HG02943 (cell line): ENCODE measurements around the gene AGAP1.

Experiments
- ATAC-seq: cut with Tn5 transposase; IDR thresholded peaks from one replicate; pipeline ENCODE4 v1.9.1; 2021; ENCODE audit warnings: mild to moderate bottlenecking, low read depth, moderate library complexity; ENCODE audit not compliant: unreplicated experiment

AGAP1 gene

GRCh38 chr2:235697041-235697440 is 203.2 kb downstream of the AGAP1 start:
- no peak for ATAC-seq

DNA sequence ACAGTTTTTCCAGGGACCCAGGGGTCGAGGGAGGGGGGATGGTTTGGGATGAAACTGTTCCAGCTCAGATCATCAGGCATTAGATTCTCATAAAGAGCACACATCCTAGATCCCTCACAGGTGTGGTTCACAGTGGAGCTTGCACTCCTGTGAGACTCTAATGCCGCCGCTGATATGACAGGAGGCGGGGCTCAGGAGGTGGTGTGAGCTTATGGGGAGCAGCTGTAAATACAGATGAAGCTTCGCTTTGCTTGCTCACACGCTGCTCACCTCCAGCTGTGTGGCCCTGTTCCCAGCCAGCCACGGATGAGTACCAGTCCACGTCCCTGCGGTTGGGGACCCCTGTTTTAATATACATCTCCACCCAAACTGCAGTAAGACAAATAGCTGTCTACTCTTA is 204.2 kb downstream of the AGAP1 start:
- no peak for ATAC-seq

- no peak for ATAC-seq
Measured at GRCh38 chr2:235698491-235698890, 204.6 kb downstream of the AGAP1 start.

DNA sequence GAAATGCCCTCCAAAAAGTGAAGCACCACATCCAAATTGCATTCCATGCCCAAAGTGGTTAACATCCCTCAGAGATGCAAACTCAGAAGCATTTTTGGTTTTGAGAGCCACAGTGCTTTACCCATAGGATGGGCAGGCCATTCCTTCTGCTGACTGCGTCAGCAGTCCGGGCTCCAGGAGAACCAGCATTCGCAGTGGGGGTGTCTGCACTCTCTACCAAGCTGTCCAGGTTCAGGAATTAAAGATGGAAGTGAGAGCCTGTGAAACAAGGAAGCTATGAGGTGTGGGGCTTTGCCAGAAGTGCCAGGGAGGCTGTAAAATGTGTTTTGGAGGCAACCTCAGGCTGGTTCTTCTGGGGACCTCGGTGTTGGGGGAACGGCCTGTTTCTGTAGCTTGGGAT is 205.7 kb downstream of the AGAP1 start:
- no peak for ATAC-seq

DNA sequence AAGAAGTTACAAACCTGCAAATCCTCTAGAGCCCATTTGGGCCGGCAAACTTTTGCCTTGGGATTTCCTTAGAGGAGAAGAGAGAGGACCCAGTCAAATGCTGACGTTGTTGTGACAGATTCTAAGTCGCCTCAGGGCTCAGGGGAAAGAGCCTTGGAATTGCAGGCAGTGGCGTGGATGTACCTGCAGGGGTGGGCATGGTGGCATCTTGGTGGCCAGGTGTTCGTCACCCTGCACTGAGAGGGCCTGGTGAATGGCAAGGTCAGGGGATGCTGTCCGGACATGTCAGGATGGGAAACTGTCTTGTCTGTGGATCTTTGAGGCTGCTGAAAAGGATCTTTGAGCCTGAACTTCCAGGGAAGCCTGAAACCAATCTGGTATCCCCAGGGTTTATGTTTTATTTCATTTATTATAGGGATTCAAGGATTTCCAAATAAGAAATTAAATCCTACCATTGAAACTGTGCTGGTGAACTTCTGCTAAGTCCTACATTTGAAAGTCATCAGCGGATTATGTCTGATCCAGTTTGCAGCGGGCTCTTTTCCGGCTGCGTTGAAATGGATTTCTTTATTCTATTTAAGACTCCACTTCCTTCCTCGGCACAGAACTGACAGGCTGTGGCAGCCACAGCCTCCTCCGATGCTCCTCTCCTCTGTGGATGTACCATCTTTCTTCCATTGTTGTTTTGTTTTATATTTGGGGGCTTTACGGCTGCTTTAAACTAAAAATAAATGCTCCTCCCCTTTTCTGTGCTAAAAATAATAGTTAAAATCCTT is 207.6 kb downstream of the AGAP1 start:
- ATAC-seq, result no peak

DNA sequence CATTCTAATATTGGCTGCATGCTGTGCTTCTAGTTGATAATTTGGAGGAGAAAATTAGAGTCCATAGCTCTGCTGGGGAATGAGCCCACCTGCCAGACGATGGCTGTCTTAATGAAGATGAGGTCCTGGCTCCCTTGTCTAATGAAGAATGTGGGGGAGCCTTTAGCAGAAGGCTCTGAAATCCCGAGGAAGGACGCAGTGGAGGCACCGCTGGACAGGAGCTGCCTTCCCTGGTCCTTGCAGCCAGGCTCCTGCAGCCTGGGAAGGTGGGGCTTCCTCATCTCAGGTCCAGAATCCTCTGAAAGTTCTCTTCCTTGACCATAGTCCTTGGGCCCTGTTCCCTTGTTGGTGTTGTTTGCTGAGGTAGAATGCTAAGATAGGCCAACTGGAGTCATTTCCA is 208.3 kb downstream of the AGAP1 start:
- no peak for ATAC-seq

- no peak for ATAC-seq
Measured at GRCh38 chr2:235703711-235704295, 210.0 kb downstream of the AGAP1 start.

DNA sequence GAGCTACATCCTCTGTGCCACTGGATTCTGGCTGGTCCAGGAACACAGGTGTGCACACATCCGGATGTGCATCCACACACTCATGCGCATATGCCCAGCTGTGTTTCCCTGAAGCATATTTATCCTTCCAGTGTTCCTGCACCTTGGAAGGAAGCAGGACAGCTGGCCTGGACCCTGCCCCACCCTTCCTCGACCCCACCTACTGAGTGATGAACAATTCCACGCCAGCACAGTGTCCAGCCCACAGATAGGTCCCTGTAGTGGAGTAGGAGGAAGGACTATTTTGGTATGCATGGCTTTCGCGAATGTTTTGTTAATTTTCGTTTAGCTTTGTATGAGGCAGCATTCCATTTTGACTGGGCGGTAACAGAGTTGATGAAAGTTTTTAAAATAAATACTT is 211.5 kb downstream of the AGAP1 start:
- ATAC-seq, result no peak

GRCh38 chr2:235706506-235706905 is 212.7 kb downstream of the AGAP1 start:
- no peak for ATAC-seq

DNA sequence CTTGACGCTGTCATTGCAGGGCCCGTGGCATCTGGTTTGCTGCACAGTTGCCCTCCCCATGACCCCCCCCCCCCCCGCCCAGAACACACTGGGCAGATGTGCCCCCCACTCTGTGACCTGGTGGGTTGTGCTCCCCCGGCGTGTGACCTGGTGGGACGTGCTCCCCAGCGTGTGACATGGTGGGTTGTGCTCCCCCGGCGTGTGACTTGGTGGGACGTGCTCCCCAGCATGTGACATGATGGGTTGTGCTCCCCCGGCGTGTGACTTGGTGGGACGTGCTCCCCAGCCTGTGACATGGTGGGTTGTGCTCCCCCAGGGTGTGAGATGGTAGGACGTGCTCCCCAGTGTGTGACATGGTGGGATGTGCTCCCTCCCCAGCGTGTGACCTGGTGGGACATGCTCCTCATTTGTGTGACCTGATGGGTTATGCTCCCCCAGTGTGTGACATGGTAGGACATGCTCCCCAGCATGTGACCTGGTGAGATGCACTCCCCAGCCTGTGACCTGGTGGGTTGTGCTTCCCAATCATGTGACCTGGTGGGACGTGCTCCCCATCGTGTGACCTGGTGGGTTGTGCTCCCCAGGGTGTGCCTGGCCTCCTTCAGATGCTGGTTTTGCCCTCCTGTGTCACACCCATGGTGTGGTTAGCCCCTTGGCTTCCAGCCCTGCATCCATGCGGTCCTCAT is 213.7 kb downstream of the AGAP1 start:
- ATAC-seq, result no peak

DNA sequence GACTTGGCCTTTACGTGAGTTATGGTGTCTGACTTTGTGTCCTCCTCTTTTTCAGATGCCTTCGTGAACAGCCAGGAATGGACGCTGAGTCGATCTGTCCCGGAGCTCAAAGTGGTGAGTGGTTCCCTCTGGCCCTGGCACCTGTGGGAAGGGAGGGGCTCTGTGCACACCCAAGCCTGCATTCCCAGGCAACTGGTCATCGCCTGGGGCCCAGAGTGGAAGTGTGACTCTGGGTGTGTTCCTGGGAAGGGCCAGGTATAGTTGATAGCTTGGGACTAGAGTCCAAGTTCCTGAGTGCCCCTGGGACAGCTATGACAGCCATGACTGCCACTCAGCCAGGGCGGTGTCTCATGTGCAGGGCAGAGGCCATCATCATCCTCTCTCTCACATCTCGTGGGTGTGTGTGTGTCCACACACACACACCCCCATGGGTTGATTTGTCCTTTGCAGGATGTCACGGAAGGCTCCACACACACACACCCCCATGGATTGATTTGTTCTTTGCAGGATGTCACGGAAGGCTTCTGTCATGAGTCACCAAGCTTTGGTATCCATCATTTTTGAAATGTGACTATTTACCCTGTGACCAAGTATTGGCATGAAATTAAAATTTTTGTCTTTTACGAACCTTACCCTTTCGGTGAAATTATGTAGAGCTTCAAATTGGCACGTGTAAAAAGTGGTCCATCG is 215.4 kb downstream of the AGAP1 start:
- no peak for ATAC-seq

DNA sequence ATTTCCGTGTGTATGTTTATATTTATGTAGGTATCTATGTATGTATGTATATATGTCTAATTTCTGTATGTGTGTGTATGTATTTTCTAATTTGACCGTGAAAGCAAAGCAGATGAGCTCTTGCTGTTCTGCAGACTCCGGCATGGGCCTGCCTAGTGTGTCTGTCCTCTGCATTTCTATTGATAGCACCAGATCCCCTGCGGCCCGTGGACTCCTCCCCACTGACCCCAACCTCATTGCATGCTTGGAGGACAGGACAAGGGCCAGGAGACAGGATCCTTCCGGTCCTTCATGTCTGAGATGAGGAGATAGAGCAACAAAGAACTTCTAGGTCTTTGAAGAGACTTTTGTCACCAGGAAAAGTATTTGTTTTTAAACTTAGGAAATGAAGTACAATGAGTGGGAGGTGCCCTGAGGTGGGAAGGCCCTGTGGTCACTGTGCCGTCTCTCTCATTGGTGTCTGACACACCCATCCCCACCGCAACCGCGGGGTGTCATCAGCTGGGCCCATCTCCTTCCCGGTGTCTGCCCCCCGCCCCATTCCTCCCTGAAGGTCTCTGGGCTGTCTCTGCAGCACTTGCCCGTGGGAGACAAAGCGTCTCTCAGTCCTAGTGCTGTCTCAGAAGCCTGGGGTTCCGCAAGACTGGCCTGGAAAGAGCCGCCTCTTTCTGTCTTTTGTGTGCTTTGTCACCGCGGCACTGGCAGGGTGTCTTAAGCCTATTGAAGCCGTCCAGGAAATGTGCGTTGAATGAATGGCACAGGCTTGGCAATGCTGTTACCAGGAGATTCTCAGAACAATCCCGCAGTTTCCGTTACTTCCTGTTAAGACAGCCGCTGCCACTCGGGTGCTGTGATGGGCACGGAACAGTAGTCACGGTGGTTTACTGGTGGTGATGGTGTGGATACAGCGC is 216.4 kb downstream of the AGAP1 start:
- ATAC-seq, result no peak

- ATAC-seq, result no peak
Measured at GRCh38 chr2:235710933-235711332, 217.1 kb downstream of the AGAP1 start.

GRCh38 chr2:235711527-235711926 is 217.7 kb downstream of the AGAP1 start:
- no peak for ATAC-seq

DNA sequence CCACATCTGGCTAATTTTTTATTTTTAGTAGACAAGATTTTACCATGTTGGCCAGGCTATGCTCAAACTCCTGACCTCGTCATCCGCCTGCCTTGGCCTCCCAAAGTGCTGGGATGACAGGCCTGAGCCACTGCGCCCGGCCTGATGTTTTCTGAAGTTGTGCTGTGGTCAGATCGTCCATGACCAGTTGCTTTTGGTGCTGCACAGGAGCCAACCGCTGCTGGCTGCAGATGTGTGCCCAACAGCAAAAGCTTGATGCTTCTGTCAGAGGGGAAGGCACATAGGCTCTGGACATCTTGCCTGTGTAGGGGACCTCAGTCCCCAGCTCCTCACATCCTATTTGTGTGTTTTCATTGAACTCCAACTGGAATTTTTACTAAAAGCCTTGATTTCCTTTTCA is 218.3 kb downstream of the AGAP1 start:
- no peak for ATAC-seq

DNA sequence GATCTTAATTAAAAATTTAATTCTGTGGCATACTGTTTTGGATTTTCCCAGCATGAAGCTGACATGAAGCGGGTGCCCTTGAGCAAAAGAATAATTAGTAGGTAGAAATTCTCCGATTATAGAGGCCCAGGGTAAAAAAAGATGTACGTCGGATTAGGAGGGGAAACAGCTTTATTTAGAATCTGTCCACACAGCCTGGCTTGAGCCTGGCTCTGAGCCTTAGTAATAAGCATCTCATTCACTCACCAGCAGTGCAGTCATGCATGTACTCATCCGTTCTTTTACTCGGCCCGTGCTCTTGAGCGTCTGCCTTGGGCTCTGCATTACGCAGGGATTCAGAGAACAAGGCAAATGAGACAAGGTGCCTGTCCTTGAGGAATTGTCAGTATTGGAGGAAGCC is 219.3 kb downstream of the AGAP1 start:
- no peak for ATAC-seq

GRCh38 chr2:235715601-235716000 is 221.8 kb downstream of the AGAP1 start:
- ATAC-seq, result no peak

DNA sequence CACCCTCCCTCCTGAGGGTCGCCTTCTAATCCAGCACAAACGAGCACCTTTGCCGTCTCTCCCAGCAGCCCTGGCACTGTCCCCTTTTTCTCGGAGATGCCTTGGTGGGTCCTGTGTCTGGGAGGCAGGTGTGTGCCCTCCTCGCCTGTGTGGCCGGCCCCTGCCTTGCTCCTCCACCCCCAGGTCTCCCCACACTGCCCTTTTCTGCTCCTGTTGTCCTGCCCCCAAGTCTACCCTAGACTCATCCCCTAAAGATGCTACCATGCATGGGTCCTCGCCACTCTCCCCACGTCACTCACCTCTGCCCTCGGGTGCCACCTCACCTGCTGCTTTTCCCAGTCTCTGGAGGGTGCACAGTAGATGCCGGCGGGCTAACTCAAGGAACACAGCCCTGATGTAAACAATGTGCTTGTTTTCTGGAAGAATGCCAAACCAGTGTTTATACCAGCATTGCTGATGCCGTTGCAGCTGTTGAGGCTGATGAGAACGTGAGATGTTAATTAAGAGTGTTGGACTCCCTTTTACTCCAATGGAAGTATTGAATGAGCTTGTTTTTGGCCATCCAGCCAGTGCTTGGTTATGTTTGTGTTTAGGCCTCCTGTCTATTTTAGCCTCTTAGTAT is 223.1 kb downstream of the AGAP1 start:
- ATAC-seq, result no peak

- no peak for ATAC-seq
Measured at GRCh38 chr2:235719146-235719942, 225.5 kb downstream of the AGAP1 start.
